GM12878 (cell line): ENCODE results near the gene BCAS3. TPM values are rescaled to one million over a fixed set of nuclear protein-coding genes. Genes with fewer than 3 reads are reported as not detected.
A peak's percentile ranks its signal among the peaks of the same experiment; 100 is the strongest.

ENCODE experiments used
- ATAC-seq: fragments of 200-7000 bp; cut with Tn5 transposase; 3 replicates; pipeline ENCODE4 v1.9.1; 2020; ENCODE audit warnings: mild to moderate bottlenecking, moderate library complexity
- BruUV-seq: library from RNA; stranded (reverse); fragments of 400-500 nt; replicated peaks from 2 replicates; lab custom pipeline; 2021; lab: Mats Ljungman, UMichigan
- CTCF ChIA-PET: fragments of 300-600 bp; sonication (Branson Sonifier 250); formaldehyde crosslinking; extraction: SDS; loops from one replicate; lab custom pipeline; 2021; ENCODE audit warnings: inconsistent platforms; lab: Yijun Ruan, JAX
- POLR2A ChIA-PET: fragments of 350-600 bp; formaldehyde crosslinking; extraction: SDS; loops from one replicate; lab custom pipeline; 2021; ENCODE audit warnings: inconsistent platforms; lab: Charles Lee
- RAD21 ChIA-PET: fragments of 300-600 bp; sonication (Branson Sonifier 250); formaldehyde crosslinking; loops from one replicate; lab custom pipeline; 2023; ENCODE audit warnings: antibody characterized with exemption; ENCODE audit not compliant: unreplicated experiment; lab: Charles Lee
- SMC1A ChIA-PET: fragments of 300-600 bp; sonication (Branson Sonifier 250); formaldehyde crosslinking; loops from one replicate; lab custom pipeline; 2023; ENCODE audit not compliant: unreplicated experiment, uncharacterized antibody; lab: Charles Lee
- DNase-seq: peaks from one replicate; pipeline ENCODE4 v3.0.0-alpha.2; 2011; ENCODE audit warnings: low read depth, low spot score
- FAIRE-seq: peaks from 3 replicates; lab custom pipeline; 2011; peaks lifted over from hg19 to GRCh38; lab: Jason Lieb, UNC
- H2AFZ ChIP-seq: 2 replicates; pipeline ENCODE4 v1.6.0; 2011; ENCODE audit warnings: low read depth, low read length, control low read depth; ENCODE audit not compliant: control insufficient read depth
- H3K27ac ChIP-seq: 2 replicates; pipeline ENCODE4 v1.5.1; 2011; ENCODE audit warnings: control low read depth; ENCODE audit not compliant: control insufficient read depth, insufficient read depth
- H3K27me3 ChIP-seq, 2 experiments: replicated peaks in 1 of 2; 2 replicates each; pipeline versions ENCODE4 v1.6.0 to v1.6.1; 2011; ENCODE audit warnings: low read length in 1 of 2; ENCODE audit not compliant: control insufficient read depth in 2 of 2, insufficient read depth in 2 of 2
- H3K36me3 ChIP-seq, 2 experiments: 2 replicates each; pipeline ENCODE4 v1.5.1; 2011; ENCODE audit warnings: low read length in 1 of 2; ENCODE audit not compliant: control insufficient read depth in 2 of 2, insufficient read depth in 2 of 2
- H3K4me1 ChIP-seq: 2 replicates; pipeline ENCODE4 v1.6.1; 2011; ENCODE audit warnings: mild to moderate bottlenecking, low read length, moderate library complexity, mixed read lengths; ENCODE audit not compliant: control insufficient read depth, insufficient read depth
- H3K4me2 ChIP-seq: 2 replicates; pipeline ENCODE4 v1.6.0; 2011; ENCODE audit warnings: control low read depth; ENCODE audit not compliant: control insufficient read depth, insufficient read depth
- H3K4me3 ChIP-seq: fragments of 200-600 bp; sonication (generic); 2 replicates; pipeline ENCODE4 v1.5.1; 2016
- H3K79me2 ChIP-seq: 2 replicates; pipeline ENCODE4 v1.6.0; 2011; ENCODE audit warnings: low read length; ENCODE audit not compliant: control insufficient read depth, insufficient read depth
- H3K9ac ChIP-seq: 2 replicates; pipeline ENCODE4 v1.8.0; 2011; ENCODE audit warnings: low read length, control low read depth, mixed read lengths; ENCODE audit not compliant: control insufficient read depth, insufficient read depth
- H3K9me3 ChIP-seq: replicated peaks from 3 replicates; pipeline ENCODE4 v1.5.1; 2011; ENCODE audit warnings: mild to moderate bottlenecking, low read length; ENCODE audit not compliant: control insufficient read depth, insufficient read depth
- H4K20me1 ChIP-seq: 2 replicates; pipeline ENCODE4 v1.6.0; 2011; ENCODE audit not compliant: control insufficient read depth, insufficient read depth
- ETV6 ChIP-seq, 2 experiments: fragments of 450-650 bp in 1 of 2; IDR thresholded peaks in 1 of 2; conservative IDR thresholded peaks in 1 of 2; 2 replicates each; pipeline ENCODE4 v1.6.1; 2014; ENCODE audit warnings: antibody characterized with exemption in 1 of 2, borderline replicate concordance in 1 of 2, low read depth in 1 of 2, mild to moderate bottlenecking in 1 of 2, moderate library complexity in 1 of 2
- MEF2B ChIP-seq: fragments of 450-650 bp; IDR thresholded peaks from 2 replicates; pipeline ENCODE4 v1.6.1; 2018; ENCODE audit warnings: mild to moderate bottlenecking, moderate library complexity; ENCODE audit not compliant: partially characterized antibody, poor library complexity, severe bottlenecking
- NFXL1 ChIP-seq: fragments of 450-650 bp; IDR thresholded peaks from 2 replicates; pipeline ENCODE4 v1.6.1; 2017; ENCODE audit warnings: antibody characterized with exemption, mild to moderate bottlenecking, borderline replicate concordance
- POU2F2 ChIP-seq: IDR thresholded peaks from 3 replicates; pipeline ENCODE4 v1.6.1; 2011; ENCODE audit warnings: low read depth, mild to moderate bottlenecking, low read length, borderline replicate concordance
- WGBS: methylation state at CpG from one replicate; pipeline ENCODE4 v1.1.6; 2016; ENCODE audit warnings: low lambda C conversion rate; ENCODE audit not compliant: insufficient replicate concordance, insufficient coverage; ENCODE audit errors: missing lambda C conversion rate; 5-methylcytosine and 5-hydroxymethylcytosine counted together
- in situ Hi-C: fragments of 300-500 bp; cut with MboI; formaldehyde crosslinking; loops from 9 replicates; pipeline ENCODE4 v1.14.3; 2018; ENCODE audit warnings: mixed read lengths
- intact Hi-C: fragments of 100-400 bp; cut with micrococcal nuclease; formaldehyde crosslinking; loops from one replicate; pipeline ENCODE4 v1.14.2; 2022; ENCODE audit not compliant: unreplicated experiment
- polyA plus RNA-seq, 11 experiments: library from polyadenylated mRNA; depleted of rRNA in 4 of 11; unstranded in 6 of 11; stranded (reverse) in 5 of 11; fragments of >200 nt; fragmentation: Nextera tagmentation in 4 of 11; fragmentation: Illumina TruSeq in 1 of 11; extraction: Ambion mirVana in 4 of 11; extraction: Trizol in 1 of 11; gene quantifications; 1 replicate in 1 of 11; 2 replicates in 10 of 11; pipeline versions ENCODE4 v1.2.1 to v1.2.3, GENCODE V29; 2011 to 2016; ENCODE audit warnings: inconsistent platforms in 2 of 11, missing spikeins in 2 of 11, low read depth in 1 of 11
- total RNA-seq, 4 experiments: library from RNA; depleted of rRNA in 3 of 4; stranded (reverse); fragments of >200 nt in 3 of 4; fragmentation: Illumina TruSeq in 1 of 4; extraction: Trizol in 1 of 4; gene quantifications; 2 replicates each; pipeline versions ENCODE4 v1.2.1 to v1.2.3, GENCODE V29; 2013 to 2021

The BCAS3 gene
- total and polyA plus RNA-seq, 10 of the 15 experiments (the other 5 are each of a cell fraction or from before 2014, with no cell fraction given), result 2.1 to 11.0 (median 6.6) TPM

GRCh38 chr17:61254904-61255303, 577.3 kb downstream of the BCAS3 start:
- no peak overlapping the region for H3K9ac ChIP-seq
- POLR2A ChIA-PET, result no interaction called here

GRCh38 chr17:61255647-61256046, 578.0 kb downstream of the BCAS3 start:
- in situ Hi-C loops, result no loop called here

More at GRCh38 chr17:61254904-61255303, 577.3 kb downstream of the BCAS3 start:
- ATAC-seq, result no peak
- H3K4me3 ChIP-seq, result no peak overlapping the region
- no peak for DNase-seq
- no TSS peak for BruUV-seq
- SMC1A ChIA-PET, result interaction anchor here (0.6 to 1.1 kb wide), 2 partner anchors 9 to 85 kb away, joined by 3 read pairs; no protein-coding TSS in a partner anchor
- TF ChIP-seq POU2F2 (no peak), ETV6 (conservative IDR thresholded peaks at IDR 0.05 in 1 of 2, IDR thresholded peaks at IDR 0.05 in 1 of 2; ENCODE audit: borderline replicate concordance in 1 of 2, low read depth in 1 of 2) (peak in 1 of 2 experiments; percentile 86; a peak in 1 of 4 replicates)
- TF ChIP-seq, all 136 proteins: peak for 1
- no peak for FAIRE-seq
- intact Hi-C loops, result no loop called here
- in situ Hi-C loops, result no loop called here
- Histone ChIP-seq H3K4me1 (no peaks in the 10 kb centered on the region), H3K36me3 (no peaks in the 10 kb centered on the region), H2AFZ (no peak overlapping the region), H3K4me2 (no peak overlapping the region), H3K27ac (no peak overlapping the region), H3K27me3 (peaks cover 0 to 2% of the 10 kb centered on the region in 2 experiments; a peak in 1 of 4 replicates), H4K20me1 (no peaks in the 10 kb centered on the region), H3K79me2 (no peaks in the 10 kb centered on the region), H3K9me3 (no peaks in the 10 kb centered on the region)
- RAD21 ChIA-PET, result no interaction called here
- 40% methylated on average over 1 of the region's 1 CpG for WGBS
- CTCF ChIA-PET, result no interaction called here

More at GRCh38 chr17:61255647-61256046, 578.0 kb downstream of the BCAS3 start:
- BruUV-seq, result no TSS peak
- no peak overlapping the region for H3K27ac ChIP-seq
- no peaks in the 10 kb centered on the region for H4K20me1 ChIP-seq
- H3K9me3 ChIP-seq, result no peaks in the 10 kb centered on the region
- ATAC-seq, result no peak
- H3K27me3 ChIP-seq, result peaks cover 0 to 2% of the 10 kb centered on the region in 2 experiments; a peak in 1 of 4 replicates
- H3K4me3 ChIP-seq, result no peak overlapping the region
- H3K9ac ChIP-seq, result no peak overlapping the region
- no peaks in the 10 kb centered on the region for H3K36me3 ChIP-seq
- H3K4me1 ChIP-seq, result no peaks in the 10 kb centered on the region
- ChIA-PET POLR2A (no interaction called here), SMC1A (interaction anchor here (0.6 to 1.1 kb wide), 2 partner anchors 8 to 86 kb away, joined by 3 read pairs; no protein-coding TSS in a partner anchor), CTCF (no interaction called here), RAD21 (no interaction called here)
- intact Hi-C loops, result no loop called here
- WGBS, result 62% methylated on average over 3 of the region's 3 CpGs
- DNase-seq, result no peak
- TF ChIP-seq MEF2B (no peak), ETV6 (conservative IDR thresholded peaks at IDR 0.05 in 1 of 2, IDR thresholded peaks at IDR 0.05 in 1 of 2; ENCODE audit: borderline replicate concordance in 1 of 2, low read depth in 1 of 2) (peak in 1 of 2 experiments; percentile 43; a peak in 1 of 4 replicates), NFXL1 (0 out of 2 replicates have a peak, but pooled peaks have one; percentile 51)
- no peak overlapping the region for H3K4me2 ChIP-seq
- H2AFZ ChIP-seq, result no peak overlapping the region
- H3K79me2 ChIP-seq, result no peaks in the 10 kb centered on the region
- no peak for FAIRE-seq
